Ovary (tissue), 9 donors: ENCODE measurements around the gene COX4I2. TPM values are rescaled to one million over a fixed set of nuclear protein-coding genes. Genes with fewer than 3 reads are reported as not detected.

Experiments
- DNase-seq, 5 donors: peaks; one replicate each; pipeline ENCODE4 v3.0.0-alpha.2; 2019 to 2020
- H3K27ac ChIP-seq, 2 donors: fragments of 200-600 bp; one replicate each; pipeline versions ENCODE4 v1.5.1 to v1.8.0; 2019 to 2022
- H3K27me3 ChIP-seq: fragments of 200-600 bp; one replicate; pipeline ENCODE4 v1.8.0; 2022
- H3K36me3 ChIP-seq: fragments of 200-600 bp; sonication (generic); one replicate; pipeline ENCODE4 v1.5.1; 2019
- H3K4me1 ChIP-seq: one replicate; pipeline ENCODE4 v1.8.1; 2013; ENCODE audit warnings: mild to moderate bottlenecking, moderate library complexity; ENCODE audit not compliant: insufficient read depth
- H3K4me3 ChIP-seq: fragments of 200-600 bp; sonication (generic); one replicate; pipeline ENCODE4 v1.5.1; 2017
- H3K9me3 ChIP-seq, 2 donors: fragments of 200-600 bp in 1 of 2; sonication (generic) in 1 of 2; one replicate each; pipeline versions ENCODE4 v1.5.1 to v1.8.1; 2013 to 2019; ENCODE audit warnings: mild to moderate bottlenecking in 1 of 2, moderate library complexity in 1 of 2
- CTCF ChIP-seq, 3 donors: fragments of 450-650 bp in 2 of 3; fragments of 200-600 bp in 1 of 3; IDR thresholded peaks; one replicate each; pipeline versions ENCODE4 v1.5.1 to v1.8.0; 2016 to 2022; ENCODE audit warnings: antibody characterized with exemption in 3 of 3, mild to moderate bottlenecking in 1 of 3
- EP300 ChIP-seq: sonication (generic); formaldehyde crosslinking; IDR thresholded peaks from one replicate; pipeline ENCODE4 v1.6.1; 2017; ENCODE audit warnings: antibody characterized with exemption
- POLR2A ChIP-seq: fragments of 450-650 bp; IDR thresholded peaks from one replicate; pipeline ENCODE4 v1.6.1; 2017; ENCODE audit warnings: antibody characterized with exemption, mild to moderate bottlenecking, moderate library complexity
- WGBS, 3 donors: extraction: QIAGEN DNeasy Blood & Tissue Kit in 1 of 3; methylation state at CpG; one replicate each; pipeline versions ENCODE4 v1.1.5 to v1.1.7; 2013 to 2017; 5-methylcytosine and 5-hydroxymethylcytosine counted together
- intact Hi-C, 4 donors: fragments of 100-400 bp; cut with DNase I; formaldehyde crosslinking; loops; one replicate each; pipeline versions ENCODE4 v1.11.0 to v1.15.1; 2022 to 2023
- polyA plus RNA-seq, 2 donors: library from polyadenylated mRNA; stranded (reverse); fragments of 200-250 nt in 1 of 2; fragments of 350-450 nt in 1 of 2; fragmentation: Illumina TruSeq in 1 of 2; extraction: RNeasy Lipid Tissue Mini Kit (QIAGEN cat#74804) in 1 of 2; gene quantifications; one replicate each; pipeline ENCODE4 v1.2.3, GENCODE V29; 2013 to 2014
- total RNA-seq, 7 donors: library from RNA; depleted of rRNA in 2 of 7; stranded (reverse); fragments of >200 nt in 2 of 7; fragmentation: NEBNext Ultra II Directional in 3 of 7; extraction: Animal tissue kit (Norgen Biotek cat#: 25700) in 3 of 7; gene quantifications; one replicate each; pipeline versions ENCODE4 v1.1.0 to v1.2.4, GENCODE V29; 2016 to 2023
- donor health status: DM: no; HTN: no; CAD: no; lungs with moderate emphysema.
- donor health status: DM: no; HTN: no; CAD: no.
- donor health status: Bipolar disorder and iron deficiency.
- donor health status: DM: yes; HTN: yes; CAD: no.
- donor health status: DM: no; HTN: no; CAD: no.
- donor health status: DM: yes; HTN: yes; CAD: no.

Gene COX4I2
- total and polyA plus RNA-seq, 9 donors: 1.1 to 6.6 (median 2.4) TPM; not detected in 1

GRCh38 chr20:31630187-31630790 lies 7.4 kb upstream of the COX4I2 start:
- H3K27me3 ChIP-seq: no peaks in the 10 kb centered on the region
- no peak overlapping the region for H3K4me3 ChIP-seq
- intact Hi-C loops: no loop called here
- WGBS, 3 donors: 44 to 54% (median 46%) methylated on average over 2 of the region's 2 CpGs
- no peak for DNase-seq
- H3K36me3 ChIP-seq: no peaks in the 10 kb centered on the region
- no peaks in the 10 kb centered on the region for H3K4me1 ChIP-seq
- H3K27ac ChIP-seq: no peak overlapping the region
- no peak for TF ChIP-seq POLR2A
- no peak for TF ChIP-seq EP300
- TF ChIP-seq CTCF (IDR thresholded peaks at IDR 0.05): no peak
- no peaks in the 10 kb centered on the region for H3K9me3 ChIP-seq

DNA sequence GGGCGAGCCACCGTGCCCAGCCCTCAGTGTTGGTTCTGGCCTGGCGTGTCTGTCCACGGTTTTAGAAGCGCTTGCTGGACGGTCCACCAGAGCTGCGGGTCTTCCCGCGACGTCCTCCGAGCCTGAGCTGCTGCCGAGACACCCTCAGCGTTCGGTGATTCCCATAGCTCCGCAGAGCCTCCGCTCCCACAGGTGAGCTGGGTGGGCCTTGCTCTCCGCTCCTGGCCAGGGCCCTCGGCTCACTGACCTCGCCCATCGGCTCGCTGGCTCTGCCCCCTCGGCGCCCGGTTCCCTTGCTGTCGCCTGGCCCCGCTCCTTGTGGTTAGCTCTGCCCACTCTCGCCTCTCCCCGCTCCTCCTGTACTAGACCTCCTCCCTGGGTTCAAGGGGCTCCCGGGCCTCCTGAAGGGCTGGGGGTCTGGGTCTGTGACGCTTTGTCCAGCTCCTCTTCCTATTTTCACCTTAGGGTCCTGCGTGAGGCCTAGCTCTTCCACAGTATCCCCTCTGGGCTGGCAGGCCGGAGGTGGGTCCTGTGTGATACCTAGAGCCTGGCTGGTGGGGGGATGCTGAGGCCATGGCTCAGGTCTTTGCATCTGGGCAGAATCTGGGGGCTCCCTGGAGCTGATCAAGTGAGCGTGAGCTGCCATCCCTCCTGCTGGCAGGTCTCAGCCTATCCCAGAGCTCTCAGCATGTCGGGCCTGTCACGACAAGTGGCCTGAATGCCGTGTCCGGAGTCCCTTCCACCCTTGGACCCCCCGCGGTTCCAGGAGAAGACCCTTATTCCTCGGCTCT lies 5.0 kb upstream of the COX4I2 start:
- intact Hi-C loops: no loop called here
- Histone ChIP-seq H3K36me3 (no peaks in the 10 kb centered on the region), H3K9me3 (no peaks in the 10 kb centered on the region), H3K4me3 (no peak overlapping the region), H3K4me1 (no peaks in the 10 kb centered on the region), H3K27ac (no peak overlapping the region), H3K27me3 (no peaks in the 10 kb centered on the region)
- DNase-seq: no peak
- no peak for TF ChIP-seq EP300
- no peak for TF ChIP-seq POLR2A
- TF ChIP-seq CTCF (IDR thresholded peaks at IDR 0.05): no peak
- WGBS, 3 donors: 93 to 96% (median 94%) methylated on average over 39 to 40 of the region's 40 CpGs

- DNase-seq: no peak
- Histone ChIP-seq H3K9me3 (no peaks in the 10 kb centered on the region), H3K27ac (no peak overlapping the region), H3K4me1 (no peaks in the 10 kb centered on the region), H3K4me3 (no peak overlapping the region), H3K36me3 (no peaks in the 10 kb centered on the region), H3K27me3 (no peaks in the 10 kb centered on the region)
- TF ChIP-seq POLR2A (no peak), CTCF (IDR thresholded peaks at IDR 0.05) (no peak), EP300 (no peak)
- WGBS, 3 donors: 61 to 77% (median 64%) methylated on average over 14 of the region's 14 CpGs
- intact Hi-C loops: no loop called here
Observed at GRCh38 chr20:31633339-31633914, 4.3 kb upstream of the COX4I2 start.

DNA sequence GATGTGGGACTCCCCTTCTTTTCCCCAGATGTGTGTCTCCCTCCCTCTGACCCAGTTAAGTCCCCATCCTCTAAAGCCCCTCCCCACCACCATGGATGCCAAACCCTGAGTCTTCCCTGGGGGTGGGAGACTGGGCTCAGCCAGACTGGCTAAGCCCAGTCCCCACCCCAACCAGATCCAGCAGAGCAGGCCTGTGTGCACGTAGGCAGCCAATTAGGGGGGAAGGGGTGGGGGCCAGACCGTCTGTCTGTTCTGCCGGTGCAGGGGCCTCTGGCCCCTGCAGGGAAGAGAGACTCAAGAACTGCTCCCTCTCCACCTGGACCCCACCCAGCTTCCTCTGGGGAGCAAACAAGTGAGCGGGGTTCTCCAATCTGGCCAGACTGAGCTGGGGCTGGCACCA lies 605 bp downstream of the COX4I2 start:
- WGBS, 3 donors: 63 to 84% (median 67%) methylated on average over 4 of the region's 4 CpGs
- no peak for TF ChIP-seq EP300
- no peak for TF ChIP-seq CTCF (IDR thresholded peaks at IDR 0.05)
- TF ChIP-seq POLR2A: no peak
- Histone ChIP-seq H3K27ac (no peak overlapping the region), H3K36me3 (no peaks in the 10 kb centered on the region), H3K4me1 (no peaks in the 10 kb centered on the region), H3K27me3 (no peaks in the 10 kb centered on the region), H3K4me3 (no peak overlapping the region), H3K9me3 (no peaks in the 10 kb centered on the region)
- no peak for DNase-seq
- intact Hi-C loops: no loop called here
